ENCODE measurements around the gene CYP4B1.

GRCh38 chr1:46755121-46755520, 43.7 kb upstream of the CYP4B1 start:
- TF ChIP-seq POLR2AphosphoS5 (IDR thresholded peaks at IDR 0.05; ENCODE audit: insufficient read depth, low read depth, low read length) = no peak
- no peak for TF ChIP-seq CTCF (IDR thresholded peaks at IDR 0.05; ENCODE audit: extremely low read depth in 1 of 2, insufficient read depth in 1 of 2, low read depth in 1 of 2, low read length in 2 of 2)
- no peak for TF ChIP-seq POLR2A (IDR thresholded peaks at IDR 0.05; ENCODE audit: low read depth, low read length)
- TF ChIP-seq, protein P1, sequence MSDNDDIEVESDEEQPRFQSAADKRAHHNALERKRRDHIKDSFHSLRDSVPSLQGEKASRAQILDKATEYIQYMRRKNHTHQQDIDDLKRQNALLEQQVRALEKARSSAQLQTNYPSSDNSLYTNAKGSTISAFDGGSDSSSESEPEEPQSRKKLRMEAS (IDR thresholded peaks at IDR 0.05; ENCODE audit: insufficient read depth, insufficient read length) = no peak
- no peak for TF ChIP-seq MYC (IDR thresholded peaks at IDR 0.05; ENCODE audit: low read depth, low read length)
- no peak for TF ChIP-seq EZH2 (IDR thresholded peaks at IDR 0.05; ENCODE audit: borderline replicate concordance, low read depth, low read length, severe bottlenecking)
